Activated T-cell treated with anti-CD3 and anti-CD28 coated beads, Interleukin-2, amount 50 U/mL, for 72 hours (primary cell): ENCODE results near the gene ARVCF. TPM values are rescaled to one million over a fixed set of nuclear protein-coding genes. Genes with fewer than 3 reads are reported as not detected.

Experiments
- ATAC-seq, 2 donors: fragments of 150-1000 bp; cut with Tn5 transposase; replicated peaks in 1 of 2; 2 replicates each; pipeline ENCODE4 v1.10.0; 2021; ENCODE audit warnings: moderate library complexity in 2 of 2, mild to moderate bottlenecking in 1 of 2
- DNase-seq, 2 donors: peaks; one replicate each; pipeline ENCODE4 v3.0.0; 2021 to 2022; ENCODE audit warnings: mixed read lengths in 1 of 2
- H3K27ac Mint-ChIP-seq: one replicate; pipeline ENCODE4 v1.8.0; 2022; ENCODE audit warnings: mild to moderate bottlenecking, moderate library complexity, mixed read lengths
- H3K27me3 Mint-ChIP-seq: one replicate; pipeline ENCODE4 v1.8.0; 2022; ENCODE audit warnings: low read depth, mixed read lengths
- H3K36me3 Mint-ChIP-seq, 2 donors: one replicate each; pipeline ENCODE4 v1.8.0; 2022; ENCODE audit warnings: mixed read lengths in 2 of 2, mild to moderate bottlenecking in 1 of 2; ENCODE audit not compliant: insufficient read depth in 2 of 2
- H3K4me1 Mint-ChIP-seq: one replicate; pipeline ENCODE4 v1.8.0; 2022; ENCODE audit warnings: low read depth, mixed read lengths
- H3K4me3 Mint-ChIP-seq, 2 donors: one replicate each; pipeline ENCODE4 v1.8.0; 2022; ENCODE audit warnings: mild to moderate bottlenecking in 2 of 2, mixed read lengths in 2 of 2, moderate library complexity in 2 of 2
- H3K9me3 Mint-ChIP-seq, 2 donors: one replicate each; pipeline ENCODE4 v1.8.0; 2022; ENCODE audit warnings: mixed read lengths in 2 of 2
- total RNA-seq, 2 donors: library from RNA; stranded (reverse); gene quantifications; one replicate each; pipeline ENCODE4 v1.2.3, GENCODE V29; 2022

The ARVCF gene
- total RNA-seq, 2 donors from 2014 or later = 1.7 to 5.5 TPM

DNA sequence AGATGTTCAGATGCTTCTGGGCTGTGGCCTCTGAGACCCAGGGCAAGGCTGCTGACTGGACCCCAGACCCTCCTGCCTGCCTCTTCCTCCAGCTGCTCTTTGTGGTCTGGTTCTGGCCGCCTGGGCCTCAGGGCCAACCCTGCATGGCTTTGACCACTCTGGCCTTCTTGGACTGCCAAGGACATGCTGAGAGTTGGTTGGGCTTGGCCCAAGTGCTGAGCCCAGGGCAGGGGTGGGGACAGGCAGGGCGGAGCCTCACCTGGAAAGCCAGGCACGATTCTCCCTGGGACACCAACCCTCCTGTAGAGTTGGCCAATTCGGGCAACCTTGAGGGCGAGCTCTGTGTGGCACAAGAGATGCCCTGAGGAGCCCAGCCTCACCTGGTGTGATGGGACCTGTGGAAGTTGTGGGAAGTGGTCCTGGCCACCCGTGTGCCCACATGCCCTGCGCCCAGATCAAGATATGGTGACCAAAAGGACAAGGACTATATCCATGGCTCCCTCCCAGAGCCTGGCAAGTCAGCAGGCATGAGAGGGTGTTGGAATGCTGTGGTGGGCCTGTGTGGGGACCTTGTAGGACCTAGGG, 15.9 kb upstream of the ARVCF start:
- no peak for DNase-seq
- H3K27ac Mint-ChIP-seq = no peak overlapping the region
- peaks cover 21% of the 10 kb centered on the region for H3K4me1 Mint-ChIP-seq
- peaks cover 3% of the 10 kb centered on the region in 2 donors for H3K36me3 Mint-ChIP-seq
- no peak for ATAC-seq
- no peaks in the 10 kb centered on the region for H3K27me3 Mint-ChIP-seq
- H3K4me3 Mint-ChIP-seq = no peak overlapping the region
- H3K9me3 Mint-ChIP-seq = no peaks in the 10 kb centered on the region

- DNase-seq (peak in 1 of 2 donors; percentile 39), ATAC-seq (peak in 1 of 2 donors; percentile 82)
- Mint-ChIP-seq H3K27ac (peak overlapping the region; percentile 6), H3K9me3 (no peaks in the 10 kb centered on the region), H3K4me3 (no peak overlapping the region), H3K27me3 (no peaks in the 10 kb centered on the region), H3K4me1 (peaks cover 17% of the 10 kb centered on the region), H3K36me3 (peaks cover 1 to 2% of the 10 kb centered on the region in 2 donors)
Measured at GRCh38 chr22:20031732-20032406, 15.2 kb upstream of the ARVCF start.

DNA sequence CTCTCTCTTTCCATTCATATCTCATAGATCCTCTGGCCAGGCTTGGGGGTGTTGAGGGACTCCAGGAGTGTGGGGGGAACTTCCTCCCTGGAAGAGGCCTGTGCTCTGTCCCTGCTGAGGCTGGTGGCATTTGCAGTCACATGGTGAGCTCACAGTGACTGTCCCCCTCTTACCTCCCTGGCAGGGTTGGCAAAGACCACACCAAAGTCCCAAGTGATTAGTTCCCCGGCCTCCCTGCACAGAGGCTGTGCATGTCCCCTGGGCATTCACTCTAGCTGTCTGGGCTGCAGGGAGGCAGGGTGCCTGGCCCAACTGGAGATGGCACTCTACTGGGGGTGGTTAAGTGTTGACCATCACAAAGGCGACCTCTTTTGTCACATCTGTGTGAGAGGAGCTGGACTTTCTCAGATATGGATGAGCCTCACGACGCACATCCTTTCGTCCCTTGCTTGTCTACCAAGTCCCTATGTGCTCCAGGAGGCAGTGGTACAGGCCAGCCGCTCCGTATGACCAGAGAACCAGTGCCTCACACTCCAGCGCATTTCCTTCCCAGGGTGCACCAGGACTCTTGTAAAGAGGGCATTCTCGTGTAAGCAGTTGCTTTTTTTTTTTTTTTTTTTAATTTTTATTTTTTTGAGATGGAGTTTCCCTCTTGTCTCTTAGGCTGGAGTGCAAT, 13.1 kb upstream of the ARVCF start:
- Mint-ChIP-seq H3K9me3 (no peaks in the 10 kb centered on the region), H3K27ac (no peak overlapping the region), H3K4me3 (no peak overlapping the region), H3K4me1 (peaks cover 15% of the 10 kb centered on the region), H3K27me3 (no peaks in the 10 kb centered on the region), H3K36me3 (peaks cover 0 to 1% of the 10 kb centered on the region in 2 donors)
- DNase-seq (no peak), ATAC-seq (no peak)

DNA sequence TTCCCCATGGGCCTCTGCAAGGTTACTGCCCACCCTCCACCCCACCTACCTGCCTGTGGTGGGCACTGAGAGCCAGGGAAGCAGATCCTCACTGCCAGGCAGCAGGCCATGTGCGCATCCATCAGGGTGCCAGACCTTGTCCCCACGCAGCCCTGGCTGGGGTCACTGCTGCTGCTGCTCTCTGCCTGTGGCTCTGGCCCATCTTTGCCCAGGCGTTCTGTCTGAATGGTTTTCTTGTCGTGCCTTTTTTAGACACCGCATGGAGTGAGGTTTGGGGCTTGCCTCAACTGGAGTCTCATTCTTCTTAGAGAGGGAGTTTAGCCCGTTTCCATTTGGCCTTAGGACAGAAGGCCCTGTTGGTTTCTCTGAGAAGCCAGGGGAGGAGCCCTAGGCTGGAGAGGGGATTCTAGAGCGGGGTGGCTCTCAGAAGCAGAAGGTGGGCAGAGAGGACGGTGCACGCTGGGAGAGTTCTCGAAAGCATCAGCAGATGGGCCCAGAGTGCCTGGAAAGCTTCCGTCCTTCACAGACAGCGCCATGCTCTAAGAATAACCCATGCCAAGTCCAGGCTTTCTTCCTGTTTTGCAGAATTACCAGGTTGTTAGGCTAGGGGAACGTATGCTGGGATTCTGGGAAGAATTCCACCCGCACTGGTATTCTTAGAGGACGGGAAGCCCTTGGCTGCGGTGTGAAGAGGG, 12.4 kb upstream of the ARVCF start:
- no peak overlapping the region for H3K4me3 Mint-ChIP-seq
- H3K4me1 Mint-ChIP-seq = peaks cover 16% of the 10 kb centered on the region
- no peak for ATAC-seq
- H3K9me3 Mint-ChIP-seq = no peaks in the 10 kb centered on the region
- no peaks in the 10 kb centered on the region for H3K27me3 Mint-ChIP-seq
- H3K27ac Mint-ChIP-seq = no peak overlapping the region
- H3K36me3 Mint-ChIP-seq = no peaks in the 10 kb centered on the region
- no peak for DNase-seq

- Mint-ChIP-seq H3K27me3 (no peaks in the 10 kb centered on the region), H3K27ac (no peak overlapping the region), H3K36me3 (no peaks in the 10 kb centered on the region), H3K4me3 (no peak overlapping the region), H3K9me3 (no peaks in the 10 kb centered on the region), H3K4me1 (peaks cover 18% of the 10 kb centered on the region)
- no peak for DNase-seq
- no peak for ATAC-seq
Measured at GRCh38 chr22:20027966-20028854, 11.6 kb upstream of the ARVCF start.

DNA sequence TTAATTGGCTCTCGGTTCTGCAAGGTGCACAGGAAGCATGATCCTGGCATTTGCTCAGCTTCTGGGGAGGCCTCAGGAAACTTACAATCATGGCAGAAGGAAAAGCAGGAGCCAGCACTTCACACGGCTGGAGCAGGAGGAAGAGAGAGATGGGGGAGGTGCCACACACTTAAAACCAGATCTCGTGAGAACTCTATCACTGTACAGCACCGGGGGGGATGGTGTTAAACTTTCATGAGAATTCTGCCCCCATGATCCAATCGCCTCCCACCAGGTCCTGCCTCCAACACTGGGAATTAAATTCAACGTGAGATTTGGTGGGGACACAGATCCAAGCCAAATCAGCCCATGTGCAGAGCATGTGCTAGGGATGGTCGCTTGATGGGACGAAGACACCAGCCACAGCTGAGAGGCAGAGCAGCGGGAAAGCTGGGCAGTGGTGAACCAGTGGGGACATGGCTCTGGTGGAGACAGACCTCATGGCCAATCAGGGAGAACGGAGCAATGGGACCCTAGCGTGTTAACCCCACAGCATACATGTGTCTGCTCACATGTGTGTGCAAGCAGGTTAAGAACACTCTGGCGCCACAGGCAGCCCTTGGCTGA, 10.5 kb upstream of the ARVCF start:
- H3K4me1 Mint-ChIP-seq = peaks cover 29% of the 10 kb centered on the region
- ATAC-seq (no peak), DNase-seq (no peak)
- no peak overlapping the region for H3K4me3 Mint-ChIP-seq
- H3K27ac Mint-ChIP-seq = peak overlapping the region; percentile 8
- no peaks in the 10 kb centered on the region for H3K9me3 Mint-ChIP-seq
- H3K36me3 Mint-ChIP-seq = no peaks in the 10 kb centered on the region
- no peaks in the 10 kb centered on the region for H3K27me3 Mint-ChIP-seq

GRCh38 chr22:20026204-20026908, 9.7 kb upstream of the ARVCF start:
- DNase-seq (no peak), ATAC-seq (no peak)
- peaks cover 30% of the 10 kb centered on the region for H3K4me1 Mint-ChIP-seq
- no peak overlapping the region for H3K27ac Mint-ChIP-seq
- no peaks in the 10 kb centered on the region for H3K9me3 Mint-ChIP-seq
- H3K27me3 Mint-ChIP-seq = no peaks in the 10 kb centered on the region
- H3K4me3 Mint-ChIP-seq = no peak overlapping the region
- H3K36me3 Mint-ChIP-seq = no peaks in the 10 kb centered on the region

DNA sequence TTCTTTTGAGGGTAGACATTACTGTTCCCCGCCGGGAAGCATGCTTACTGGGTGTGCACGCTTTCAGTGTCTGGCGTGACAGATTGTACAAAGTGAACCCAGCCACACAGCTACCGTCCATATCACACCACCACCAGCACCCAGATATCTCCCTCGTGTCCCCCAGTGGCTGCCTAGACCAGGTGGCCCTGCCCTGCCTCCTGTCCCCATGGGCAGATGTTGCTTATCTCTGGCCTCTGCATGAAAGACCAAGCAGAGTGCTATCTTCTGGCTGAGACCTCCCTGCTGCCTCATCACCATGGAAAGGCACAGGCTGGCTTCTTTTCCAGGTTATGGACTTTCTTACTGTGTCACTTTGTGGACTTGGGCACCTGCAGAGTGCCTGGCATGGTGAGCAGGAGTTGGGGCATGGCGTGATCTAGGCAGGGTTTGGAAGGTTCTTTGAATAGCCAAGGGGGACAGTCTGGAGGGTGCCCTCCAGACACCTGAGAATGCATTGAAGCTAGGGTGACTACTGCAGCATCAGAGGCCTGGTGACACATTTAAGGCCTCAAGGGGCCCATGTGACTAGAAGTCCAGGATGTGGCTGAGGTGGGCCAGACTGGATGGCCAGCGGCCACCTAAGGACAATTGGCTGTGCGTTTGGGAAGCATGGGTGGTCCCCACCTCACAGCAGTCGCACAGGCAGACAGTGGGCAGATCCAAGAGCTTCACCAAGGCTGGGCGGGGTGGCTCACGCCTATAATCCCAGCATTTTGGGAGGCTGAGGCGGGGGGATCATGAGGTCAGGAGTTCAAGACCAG, 9.0 kb upstream of the ARVCF start:
- Mint-ChIP-seq H3K36me3 (no peaks in the 10 kb centered on the region), H3K4me3 (no peak overlapping the region), H3K27ac (no peak overlapping the region), H3K9me3 (no peaks in the 10 kb centered on the region), H3K4me1 (peaks cover 29% of the 10 kb centered on the region), H3K27me3 (no peaks in the 10 kb centered on the region)
- DNase-seq (no peak), ATAC-seq (no peak)

DNA sequence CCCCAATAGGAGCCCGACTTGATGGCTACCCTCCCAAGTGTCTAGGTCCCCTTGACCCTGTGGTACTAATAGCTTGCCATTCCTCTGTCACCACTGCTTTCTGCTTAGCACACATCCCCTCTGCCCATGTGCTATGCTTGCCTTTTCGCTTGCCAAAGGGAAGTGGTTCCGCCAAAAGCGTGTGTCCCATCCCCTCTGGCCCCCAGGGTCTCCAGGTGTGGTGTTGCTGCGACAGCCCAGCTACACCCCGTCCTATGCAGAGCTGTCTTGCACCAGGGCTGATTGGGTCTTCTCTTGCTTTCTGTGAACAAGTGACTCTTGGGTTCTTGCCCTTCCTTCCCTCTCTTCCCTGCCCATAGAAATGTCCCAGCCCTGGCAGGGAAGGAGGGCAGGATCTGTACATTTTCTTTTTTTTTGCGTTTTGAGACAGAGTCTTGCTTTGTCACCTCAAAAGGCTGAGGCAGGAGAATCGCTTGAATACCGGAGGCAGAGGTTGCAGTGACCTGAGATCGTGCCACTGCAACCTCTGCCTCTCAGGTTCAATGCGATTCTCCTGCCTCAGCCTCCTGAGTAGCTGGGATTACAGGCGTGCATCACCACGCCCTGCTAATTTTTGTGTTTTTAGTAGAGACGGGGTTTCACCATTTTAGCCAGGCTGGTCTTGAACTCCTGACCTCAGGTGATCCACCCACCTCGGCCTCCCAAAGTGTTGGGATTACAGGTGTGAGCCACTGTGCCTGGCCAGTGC, 8.2 kb upstream of the ARVCF start:
- Mint-ChIP-seq H3K4me1 (peaks cover 36% of the 10 kb centered on the region), H3K9me3 (no peaks in the 10 kb centered on the region), H3K4me3 (no peak overlapping the region), H3K27me3 (no peaks in the 10 kb centered on the region), H3K27ac (no peak overlapping the region), H3K36me3 (no peaks in the 10 kb centered on the region)
- ATAC-seq (no peak), DNase-seq (no peak)

DNA sequence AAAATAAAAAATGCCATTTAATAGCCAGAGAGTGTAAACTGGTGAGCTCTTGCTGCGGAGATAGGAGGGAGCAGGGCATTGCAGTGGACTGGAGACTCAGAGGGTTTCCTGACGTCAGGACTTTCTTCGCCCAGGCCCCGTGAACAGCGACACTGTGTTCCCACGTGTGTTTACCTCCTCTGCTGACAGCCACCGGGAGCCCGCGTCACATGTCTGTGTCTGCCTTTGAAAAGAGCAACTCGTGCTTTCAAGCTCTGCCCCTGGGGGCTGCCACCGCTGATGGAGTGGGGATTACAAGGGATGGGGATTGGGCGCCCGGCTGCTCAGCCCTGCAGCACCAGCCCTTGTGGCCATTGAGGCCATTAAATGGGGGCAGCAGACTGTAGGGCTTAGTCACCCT, 7.6 kb upstream of the ARVCF start:
- H3K9me3 Mint-ChIP-seq = no peaks in the 10 kb centered on the region
- no peak overlapping the region for H3K27ac Mint-ChIP-seq
- no peaks in the 10 kb centered on the region for H3K36me3 Mint-ChIP-seq
- ATAC-seq (no peak), DNase-seq (no peak)
- peaks cover 37% of the 10 kb centered on the region for H3K4me1 Mint-ChIP-seq
- H3K4me3 Mint-ChIP-seq = no peak overlapping the region
- H3K27me3 Mint-ChIP-seq = no peaks in the 10 kb centered on the region
